T-cell (primary cell): ENCODE results near the gene PLK5. TPM values are rescaled to one million over a fixed set of nuclear protein-coding genes. Genes with fewer than 3 reads are reported as not detected.
A peak's percentile ranks its signal among the peaks of the same experiment; 100 is the strongest.

ENCODE experiments used
- ATAC-seq, 4 experiments: fragments of 200-7000 bp in 3 of 4; fragments of 150-1000 bp in 1 of 4; cut with Tn5 transposase; replicated peaks in 1 of 4; 1 replicate in 3 of 4; 2 replicates in 1 of 4; pipeline ENCODE4 v1.10.0; 2021; ENCODE audit warnings: moderate library complexity in 3 of 4, mild to moderate bottlenecking in 2 of 4, moderate number of reproducible peaks in 1 of 4
- CTCF ChIA-PET, 2 donors: fragments of 300-600 bp; sonication (Branson Sonifier 250); formaldehyde crosslinking; loops; one replicate each; lab custom pipeline; 2022; ENCODE audit warnings: antibody characterized with exemption in 2 of 2; lab: Charles Lee
- POLR2A ChIA-PET, 2 donors: fragments of 300-600 bp; sonication (Branson Sonifier 250); formaldehyde crosslinking; loops; one replicate each; lab custom pipeline; 2022; ENCODE audit warnings: antibody characterized with exemption in 2 of 2; lab: Charles Lee
- DNase-seq, 35 experiments: peaks; one replicate each; pipeline versions ENCODE4 v3.0.0 to v3.0.0-alpha.2; 2013 to 2023
- H3K27ac ChIP-seq: one replicate; pipeline ENCODE4 v1.5.1; 2013; ENCODE audit warnings: low read length
- H3K27me3 ChIP-seq, 2 experiments: replicated peaks in 1 of 2; 1 replicate in 1 of 2; 2 replicates in 1 of 2; pipeline versions ENCODE4 v1.6.1 to v1.7.0; 2013; ENCODE audit warnings: low read length in 1 of 2, mixed read lengths in 1 of 2; ENCODE audit not compliant: control insufficient read depth in 2 of 2, insufficient read depth in 2 of 2; ENCODE audit errors: extremely low read depth in 1 of 2
- H3K36me3 ChIP-seq, 2 donors: 1 replicate in 1 of 2; 2 replicates in 1 of 2; pipeline versions ENCODE4 v1.6.1 to v1.7.0; 2013; ENCODE audit warnings: low read length in 1 of 2; ENCODE audit not compliant: control insufficient read depth in 2 of 2, insufficient read depth in 1 of 2; ENCODE audit errors: extremely low read depth in 1 of 2
- H3K4me1 ChIP-seq, 2 experiments: 1 replicate in 1 of 2; 2 replicates in 1 of 2; pipeline versions ENCODE4 v1.6.1 to v1.7.0; 2013; ENCODE audit warnings: low read length in 2 of 2, mixed read lengths in 1 of 2; ENCODE audit not compliant: insufficient read depth in 2 of 2, control insufficient read depth in 1 of 2; ENCODE audit errors: extremely low read depth in 1 of 2
- H3K4me3 ChIP-seq, 2 donors: 1 replicate in 1 of 2; 2 replicates in 1 of 2; pipeline versions ENCODE4 v1.5.1 to v1.7.0; 2013; ENCODE audit warnings: mild to moderate bottlenecking in 2 of 2, low read length in 1 of 2, moderate library complexity in 1 of 2; ENCODE audit not compliant: control insufficient read depth in 1 of 2; ENCODE audit errors: extremely low read depth in 1 of 2
- H3K9me3 ChIP-seq: 2 replicates; pipeline ENCODE4 v1.7.0; 2013
- H3K27ac Mint-ChIP-seq, 2 donors: one replicate each; pipeline ENCODE4 v1.8.0; 2020 to 2021; ENCODE audit warnings: mild to moderate bottlenecking in 2 of 2, mixed read lengths in 2 of 2
- H3K27me3 Mint-ChIP-seq, 2 donors: one replicate each; pipeline ENCODE4 v1.8.0; 2021 to 2022; ENCODE audit warnings: mixed read lengths in 2 of 2
- H3K36me3 Mint-ChIP-seq: one replicate; pipeline ENCODE4 v1.8.0; 2021; ENCODE audit warnings: mixed read lengths
- H3K4me1 Mint-ChIP-seq, 3 donors: one replicate each; pipeline ENCODE4 v1.8.0; 2020 to 2022; ENCODE audit warnings: mixed read lengths in 3 of 3, mild to moderate bottlenecking in 1 of 3
- H3K4me3 Mint-ChIP-seq, 3 donors: one replicate each; pipeline ENCODE4 v1.8.0; 2020 to 2022; ENCODE audit warnings: mild to moderate bottlenecking in 3 of 3, mixed read lengths in 3 of 3, moderate library complexity in 3 of 3
- H3K9me3 Mint-ChIP-seq, 3 donors: one replicate each; pipeline ENCODE4 v1.8.0; 2020 to 2022; ENCODE audit warnings: mixed read lengths in 3 of 3
- WGBS: methylation state at CpG from one replicate; pipeline ENCODE4 v1.1.5; 2013; ENCODE audit warnings: missing lambda C conversion rate; ENCODE audit not compliant: insufficient coverage; 5-methylcytosine and 5-hydroxymethylcytosine counted together
- total RNA-seq, 35 experiments: library from RNA in 6 of 35; stranded (reverse) in 6 of 35; fragments of 120-200 nt in 1 of 35; gene quantifications; one replicate each; pipeline versions ENCODE4 v1.2.1 to v1.2.4 and lab custom pipeline; 2013 to 2026

PLK5 gene
- total RNA-seq, 5 donors from 2014 or later (not counting 1 experiment from before 2014, with no cell fraction given): not detected

DNA sequence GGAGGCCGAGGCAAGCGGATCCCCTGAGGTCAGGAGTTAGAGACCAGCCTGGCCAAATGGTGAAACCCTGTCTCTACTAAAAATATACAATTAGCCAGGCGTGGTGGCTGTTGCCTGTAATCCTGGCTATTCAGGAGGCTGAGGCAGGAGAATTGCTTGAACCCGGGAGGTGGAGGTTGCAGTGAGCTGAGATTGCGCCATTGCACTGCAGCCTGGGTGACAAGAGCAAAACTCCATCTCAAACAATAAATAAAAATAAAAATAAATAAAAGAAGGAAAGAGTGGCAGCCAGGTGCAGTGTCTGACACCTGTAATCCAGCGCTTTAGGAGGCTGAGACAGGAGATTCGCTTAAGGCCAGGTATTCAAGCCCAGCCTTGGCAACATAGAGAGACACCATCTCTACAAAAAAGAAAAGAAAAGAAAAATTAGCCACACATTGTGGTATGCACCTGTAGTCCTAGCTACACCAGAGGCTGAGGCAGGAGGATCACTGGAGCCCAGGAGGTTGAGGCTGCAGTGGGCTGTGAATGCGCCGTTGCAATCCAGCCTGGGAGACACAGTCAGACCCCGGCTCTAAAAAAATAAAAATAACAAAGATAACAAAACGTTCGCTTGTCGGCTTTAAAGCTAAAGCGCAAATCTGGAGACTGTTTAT is 21.3 kb upstream of the PLK5 start:
- H3K9me3 ChIP-seq: no peaks in the 10 kb centered on the region
- Mint-ChIP-seq H3K27me3 (peaks cover 3 to 7% of the 10 kb centered on the region in 2 donors), H3K36me3 (no peaks in the 10 kb centered on the region), H3K4me1 (peaks cover 7 to 12% (median 9%) of the 10 kb centered on the region in 3 donors), H3K4me3 (peak overlapping the region in 1 of 3 donors; percentile 31), H3K9me3 (no peaks in the 10 kb centered on the region), H3K27ac (no peak overlapping the region)
- ATAC-seq: no peak
- no peak for DNase-seq
- H3K27me3 ChIP-seq: peaks cover 0 to 57% of the 10 kb centered on the region in 2 experiments
- WGBS: 52% methylated on average over 6 of the region's 14 CpGs
- CTCF ChIA-PET: no interaction called here
- H3K4me3 ChIP-seq: no peak overlapping the region
- POLR2A ChIA-PET: no interaction called here
- H3K27ac ChIP-seq: no peak overlapping the region
- H3K4me1 ChIP-seq: peaks cover 0 to 21% of the 10 kb centered on the region in 2 experiments
- H3K36me3 ChIP-seq: no peaks in the 10 kb centered on the region

GRCh38 chr19:1503089-1503924 is 20.6 kb upstream of the PLK5 start:
- Mint-ChIP-seq H3K9me3 (no peaks in the 10 kb centered on the region), H3K4me1 (peaks cover 11 to 16% (median 14%) of the 10 kb centered on the region in 3 donors), H3K27me3 (peaks cover 3 to 6% of the 10 kb centered on the region in 2 donors), H3K4me3 (peak overlapping the region in 1 of 3 donors; percentile 31), H3K27ac (no peak overlapping the region), H3K36me3 (no peaks in the 10 kb centered on the region)
- ATAC-seq (peak in 3 of 4 experiments; percentile 11 to 33 (median 29)), DNase-seq (peak in 29 of 35 experiments; percentile 26 to 76 (median 51))
- no peak overlapping the region for H3K27ac ChIP-seq
- ChIA-PET POLR2A (no interaction called here), CTCF (no interaction called here)
- WGBS: 10% methylated on average over 44 of the region's 49 CpGs
- H3K36me3 ChIP-seq: no peaks in the 10 kb centered on the region
- H3K27me3 ChIP-seq: peaks cover 0 to 56% of the 10 kb centered on the region in 2 experiments
- no peaks in the 10 kb centered on the region for H3K9me3 ChIP-seq
- H3K4me3 ChIP-seq: no peak overlapping the region
- peaks cover 0 to 28% of the 10 kb centered on the region in 2 experiments for H3K4me1 ChIP-seq

DNA sequence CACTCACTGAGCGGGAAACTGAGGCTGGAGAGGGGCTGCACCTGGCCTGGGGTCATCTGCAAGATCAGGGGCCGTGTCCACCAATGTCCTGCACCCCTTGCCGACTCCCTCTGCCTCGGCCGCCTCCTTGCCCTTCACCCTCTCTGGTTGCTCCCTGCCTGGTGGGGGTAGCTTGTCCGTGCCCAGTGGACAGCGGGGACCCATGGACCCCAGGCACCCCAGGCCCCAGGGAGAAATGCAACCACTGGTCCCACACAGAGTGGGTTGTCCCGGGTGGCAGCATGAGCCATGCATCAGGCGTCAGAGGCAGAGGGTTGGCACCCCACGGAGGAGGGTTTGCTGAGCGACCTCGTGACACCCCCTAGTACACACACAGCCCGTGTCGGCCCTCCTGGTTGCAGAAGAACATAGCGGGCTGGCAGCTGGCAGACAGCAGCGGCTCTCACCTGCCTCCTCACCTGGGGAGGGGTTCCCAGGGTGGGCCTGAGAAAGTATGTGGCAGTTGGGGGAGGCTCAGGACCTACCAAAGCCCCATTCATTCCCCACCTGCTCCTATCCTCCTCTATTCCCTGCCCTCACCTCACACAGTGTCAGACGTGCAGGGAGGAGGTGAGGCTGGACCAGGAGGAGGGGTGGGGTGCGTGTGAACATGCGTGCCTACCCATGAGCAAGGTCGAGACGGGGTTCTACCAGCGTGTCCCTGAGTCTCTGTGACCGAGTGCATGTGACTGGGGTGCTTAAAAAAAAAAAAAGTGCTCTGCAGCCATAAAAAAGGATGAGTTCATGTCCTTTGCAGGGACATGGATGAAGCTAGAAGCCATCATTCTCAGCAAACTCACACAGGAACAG is 19.7 kb upstream of the PLK5 start:
- no peaks in the 10 kb centered on the region for H3K36me3 ChIP-seq
- no peak for ATAC-seq
- POLR2A ChIA-PET: no interaction called here
- CTCF ChIA-PET: interaction anchor here in 1 of 2 donors (0.6 kb wide), 1 partner anchor 49 kb away, joined by 5 read pairs; no protein-coding TSS in a partner anchor
- Mint-ChIP-seq H3K36me3 (no peaks in the 10 kb centered on the region), H3K27me3 (peaks cover 3 to 6% of the 10 kb centered on the region in 2 donors), H3K4me1 (peaks cover 11 to 20% (median 19%) of the 10 kb centered on the region in 3 donors), H3K9me3 (no peaks in the 10 kb centered on the region), H3K4me3 (peak overlapping the region in 1 of 3 donors; percentile 31), H3K27ac (no peak overlapping the region)
- H3K27me3 ChIP-seq: peaks cover 0 to 61% of the 10 kb centered on the region in 2 experiments
- H3K4me3 ChIP-seq: no peak overlapping the region
- peaks cover 0 to 32% of the 10 kb centered on the region in 2 experiments for H3K4me1 ChIP-seq
- H3K27ac ChIP-seq: no peak overlapping the region
- WGBS: 66% methylated on average over 16 of the region's 23 CpGs
- no peak for DNase-seq
- no peaks in the 10 kb centered on the region for H3K9me3 ChIP-seq

DNA sequence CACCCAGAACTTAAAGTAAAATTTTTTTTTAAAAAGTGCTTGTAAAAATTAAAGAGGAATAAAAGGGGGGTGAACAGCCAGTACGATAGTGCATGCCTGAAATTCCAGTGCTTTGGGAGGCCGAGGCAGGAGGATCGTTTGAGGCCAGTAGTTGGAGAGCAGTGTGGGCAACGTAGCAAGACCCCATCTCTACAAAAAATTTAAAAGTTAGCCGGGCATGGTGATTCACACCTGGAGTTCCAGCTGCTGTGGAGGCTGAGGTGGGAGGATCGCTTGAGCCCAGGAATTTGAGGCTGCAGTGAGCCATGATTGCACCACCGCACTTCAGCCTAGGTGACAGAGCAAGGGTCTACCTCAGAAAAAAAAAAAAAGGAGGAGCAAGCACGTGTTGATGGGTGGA is 18.9 kb upstream of the PLK5 start:
- ATAC-seq: no peak
- H3K4me1 ChIP-seq: peaks cover 0 to 32% of the 10 kb centered on the region in 2 experiments
- peaks cover 0 to 66% of the 10 kb centered on the region in 2 experiments for H3K27me3 ChIP-seq
- no peaks in the 10 kb centered on the region for H3K9me3 ChIP-seq
- Mint-ChIP-seq H3K9me3 (no peaks in the 10 kb centered on the region), H3K36me3 (no peaks in the 10 kb centered on the region), H3K27me3 (peaks cover 3 to 7% of the 10 kb centered on the region in 2 donors), H3K27ac (no peak overlapping the region), H3K4me3 (no peak overlapping the region), H3K4me1 (peaks cover 11 to 23% (median 23%) of the 10 kb centered on the region in 3 donors)
- ChIA-PET POLR2A (no interaction called here), CTCF (interaction anchor here in 1 of 2 donors (0.6 kb wide), 1 partner anchor 48 kb away, joined by 5 read pairs; no protein-coding TSS in a partner anchor)
- DNase-seq: no peak
- H3K27ac ChIP-seq: no peak overlapping the region
- H3K4me3 ChIP-seq: no peak overlapping the region
- H3K36me3 ChIP-seq: no peaks in the 10 kb centered on the region
- 73% methylated on average over 8 of the region's 8 CpGs for WGBS

GRCh38 chr19:1505991-1506881 is 17.6 kb upstream of the PLK5 start:
- ChIA-PET POLR2A (interaction anchor here in 1 of 2 donors (0.5 kb wide), 1 partner anchor 1337 kb away, joined by 7 read pairs; no protein-coding TSS in a partner anchor), CTCF (no interaction called here)
- H3K4me1 ChIP-seq: peaks cover 0 to 36% of the 10 kb centered on the region in 2 experiments
- H3K4me1 Mint-ChIP-seq: peaks cover 11 to 28% (median 25%) of the 10 kb centered on the region in 3 donors
- peaks cover 0 to 75% of the 10 kb centered on the region in 2 experiments for H3K27me3 ChIP-seq
- DNase-seq: no peak
- H3K27ac ChIP-seq: no peak overlapping the region
- WGBS: 91% methylated on average over 35 of the region's 45 CpGs
- no peak overlapping the region for H3K27ac Mint-ChIP-seq
- no peak overlapping the region for H3K4me3 Mint-ChIP-seq
- no peaks in the 10 kb centered on the region for H3K36me3 Mint-ChIP-seq
- no peaks in the 10 kb centered on the region for H3K36me3 ChIP-seq
- peaks cover 3 to 8% of the 10 kb centered on the region in 2 donors for H3K27me3 Mint-ChIP-seq
- H3K9me3 ChIP-seq: no peaks in the 10 kb centered on the region
- H3K9me3 Mint-ChIP-seq: no peaks in the 10 kb centered on the region
- H3K4me3 ChIP-seq: no peak overlapping the region
- no peak for ATAC-seq
